Measurements from ENCODE around the gene FARSB. TPM values are rescaled to one million over a fixed set of nuclear protein-coding genes. Genes with fewer than 3 reads are reported as not detected.
A peak's percentile ranks its signal among the peaks of the same experiment; 100 is the strongest.

FARSB gene
- total RNA-seq, 1 donor from 2014 or later, result 13.3 TPM

DNA sequence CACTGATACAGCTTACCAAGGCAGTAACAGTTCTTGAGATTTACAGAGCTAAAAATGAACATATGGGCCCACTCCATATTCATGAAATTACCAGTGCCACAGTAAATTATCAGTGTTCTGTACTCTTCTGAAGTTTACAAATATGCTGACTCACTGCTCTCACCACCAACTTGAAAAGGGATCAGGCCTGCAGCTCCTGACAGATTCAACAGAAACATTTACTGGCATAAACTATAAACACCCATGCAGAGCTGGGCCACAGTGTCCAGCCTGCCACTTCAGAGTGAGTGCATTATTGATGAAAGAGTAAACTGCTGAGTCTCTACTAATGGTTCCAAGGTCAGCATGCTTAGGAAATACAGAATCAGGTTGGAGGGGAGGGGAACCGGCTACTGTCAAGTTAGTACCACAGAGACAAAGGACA, 83.1 kb downstream of the FARSB start:
- intact Hi-C loops (cut with DNase I), result no loop called here
- H3K36me3 ChIP-seq, result peaks cover 0 to 3% of the 10 kb centered on the region in 2 donors
- H3K4me1 ChIP-seq, result peaks cover 17% of the 10 kb centered on the region
- no peak for DNase-seq (ENCODE audit: extremely low spot score in 2 of 2)
- H3K27me3 ChIP-seq, result no peaks in the 10 kb centered on the region
- TF ChIP-seq POLR2AphosphoS5 (IDR thresholded peaks at IDR 0.05; ENCODE audit: insufficient read depth in 1 of 2, low read depth in 1 of 2) (no peak), POLR2A (IDR thresholded peaks at IDR 0.05) (no peak), CTCF (IDR thresholded peaks at IDR 0.05) (no peak)
- no peaks in the 10 kb centered on the region for H3K9me3 ChIP-seq
- no peak overlapping the region for H3K4me3 ChIP-seq
- H3K27ac ChIP-seq, result peak overlapping the region; percentile 18

DNA sequence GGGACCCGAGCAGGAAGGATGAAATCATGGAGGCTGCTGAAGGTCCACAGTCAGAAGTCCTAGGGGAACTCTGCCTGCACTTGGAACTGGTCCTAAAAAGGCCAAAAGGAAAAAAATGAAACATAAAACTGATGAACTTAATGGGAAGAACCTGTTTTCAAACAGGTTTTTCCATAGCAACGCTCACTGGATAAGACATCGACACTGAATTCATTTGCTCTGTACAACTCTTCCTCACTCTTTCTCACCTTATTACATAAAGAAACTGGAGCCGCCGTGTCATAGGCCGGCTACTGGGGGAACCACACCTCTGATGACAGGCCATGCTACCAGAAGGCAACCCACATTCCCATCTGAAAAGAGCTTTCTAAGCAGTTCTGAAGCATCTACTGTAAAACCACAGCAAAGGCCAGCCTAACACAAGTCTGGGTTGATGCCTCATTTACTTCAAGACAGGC, 83.6 kb downstream of the FARSB start:
- DNase-seq (ENCODE audit: extremely low spot score in 2 of 2), result no peak
- no peak for TF ChIP-seq POLR2A (IDR thresholded peaks at IDR 0.05)
- TF ChIP-seq CTCF (IDR thresholded peaks at IDR 0.05), result no peak
- no peak for TF ChIP-seq POLR2AphosphoS5 (IDR thresholded peaks at IDR 0.05; ENCODE audit: insufficient read depth in 1 of 2, low read depth in 1 of 2)
- H3K4me3 ChIP-seq, result no peak overlapping the region
- H3K36me3 ChIP-seq, result peaks cover 0 to 3% of the 10 kb centered on the region in 2 donors
- intact Hi-C loops (cut with DNase I), result no loop called here
- H3K9me3 ChIP-seq, result no peaks in the 10 kb centered on the region
- peaks cover 17% of the 10 kb centered on the region for H3K4me1 ChIP-seq
- peak overlapping the region; percentile 18 for H3K27ac ChIP-seq
- H3K27me3 ChIP-seq, result no peaks in the 10 kb centered on the region

DNA sequence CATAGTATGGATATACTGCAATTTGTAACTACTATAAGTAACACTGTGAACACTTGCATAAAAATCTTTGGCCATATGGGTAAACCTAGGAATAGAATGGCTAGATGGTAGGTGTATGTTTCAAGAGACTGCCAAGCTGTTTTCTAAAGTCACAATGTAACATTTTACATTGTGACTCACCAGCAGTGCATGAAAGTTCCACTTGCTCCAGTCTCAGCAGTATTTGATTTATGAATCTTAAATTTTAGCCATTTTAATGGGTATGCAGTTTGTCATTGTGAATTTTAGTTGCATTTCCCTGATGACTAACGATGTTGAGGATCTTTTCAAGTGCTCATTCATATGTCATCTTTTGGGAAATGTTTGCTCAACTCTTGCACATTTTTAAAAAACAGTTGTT, 86.1 kb downstream of the FARSB start:
- Histone ChIP-seq H3K27me3 (no peaks in the 10 kb centered on the region), H3K27ac (no peak overlapping the region), H3K4me3 (no peak overlapping the region), H3K4me1 (peaks cover 17% of the 10 kb centered on the region), H3K9me3 (no peaks in the 10 kb centered on the region), H3K36me3 (peaks cover 0 to 3% of the 10 kb centered on the region in 2 donors)
- intact Hi-C loops (cut with DNase I), result loop anchor here (10.0 kb wide), 1 partner anchor 255 kb away; no protein-coding TSS in a partner anchor
- TF ChIP-seq POLR2AphosphoS5 (IDR thresholded peaks at IDR 0.05; ENCODE audit: insufficient read depth in 1 of 2, low read depth in 1 of 2) (no peak), POLR2A (IDR thresholded peaks at IDR 0.05) (no peak), CTCF (IDR thresholded peaks at IDR 0.05) (no peak)
- DNase-seq (ENCODE audit: extremely low spot score in 2 of 2), result no peak

DNA sequence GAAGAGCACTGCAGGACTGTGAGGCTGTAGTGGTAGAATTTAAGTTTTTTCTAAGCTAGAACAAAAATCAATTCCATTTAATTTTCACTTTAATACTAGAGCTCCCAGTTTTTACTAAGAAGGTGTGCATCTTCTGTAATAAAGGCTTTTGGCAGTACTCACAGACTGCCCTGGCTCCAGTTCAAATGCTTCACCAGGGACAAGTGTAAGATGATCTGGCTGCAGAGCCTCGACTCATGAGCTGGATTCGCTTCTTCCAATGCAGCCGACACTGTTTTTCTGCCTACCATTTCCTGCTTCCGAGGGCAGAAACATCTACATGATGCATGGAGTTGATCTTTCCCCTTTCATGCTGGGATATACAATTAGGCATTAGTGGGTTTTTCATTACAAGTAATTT, 87.0 kb downstream of the FARSB start:
- intact Hi-C loops (cut with DNase I), result loop anchor here (10.0 kb wide), 1 partner anchor 254 kb away; no protein-coding TSS in a partner anchor
- Histone ChIP-seq H3K4me3 (no peak overlapping the region), H3K27ac (no peak overlapping the region), H3K36me3 (peaks cover 0 to 3% of the 10 kb centered on the region in 2 donors), H3K4me1 (peaks cover 17% of the 10 kb centered on the region), H3K9me3 (no peaks in the 10 kb centered on the region), H3K27me3 (no peaks in the 10 kb centered on the region)
- DNase-seq (ENCODE audit: extremely low spot score in 2 of 2), result no peak
- TF ChIP-seq POLR2AphosphoS5 (IDR thresholded peaks at IDR 0.05; ENCODE audit: insufficient read depth in 1 of 2, low read depth in 1 of 2) (no peak), POLR2A (IDR thresholded peaks at IDR 0.05) (no peak), CTCF (IDR thresholded peaks at IDR 0.05) (no peak)

GRCh38 chr2:222566229-222566628, 89.7 kb downstream of the FARSB start:
- no peak overlapping the region for H3K27ac ChIP-seq
- H3K4me1 ChIP-seq, result no peaks in the 10 kb centered on the region
- no peaks in the 10 kb centered on the region for H3K9me3 ChIP-seq
- TF ChIP-seq CTCF (IDR thresholded peaks at IDR 0.05) (no peak), POLR2A (IDR thresholded peaks at IDR 0.05) (no peak), POLR2AphosphoS5 (IDR thresholded peaks at IDR 0.05; ENCODE audit: insufficient read depth in 1 of 2, low read depth in 1 of 2) (no peak)
- no peak overlapping the region for H3K4me3 ChIP-seq
- DNase-seq (ENCODE audit: extremely low spot score in 2 of 2), result no peak
- no peaks in the 10 kb centered on the region for H3K27me3 ChIP-seq
- H3K36me3 ChIP-seq, result no peaks in the 10 kb centered on the region
- intact Hi-C loops (cut with DNase I), result loop anchor here (10.0 kb wide), 1 partner anchor 251 kb away; no protein-coding TSS in a partner anchor

All from vagina (tissue), 2 donors.